Esophagus squamous epithelium (tissue), 4 donors: ENCODE results near the gene TRMT2A.

Experiments used
- POLR2A ChIP-seq, 4 donors: fragments of 450-650 bp; IDR thresholded peaks; one replicate each; pipeline ENCODE4 v1.6.1; 2017; ENCODE audit warnings: antibody characterized with exemption in 4 of 4, mild to moderate bottlenecking in 4 of 4, moderate library complexity in 3 of 4
- TF ChIP-seq, protein P1 (sequence below), 6 experiments: fragments of 450-650 bp in 4 of 6; fragments of 200-600 bp in 2 of 6; sonication (generic) in 2 of 6; IDR thresholded peaks; one replicate each; pipeline ENCODE4 v1.5.1; 2016 to 2019; ENCODE audit warnings: antibody characterized with exemption in 6 of 6, mild to moderate bottlenecking in 4 of 6, moderate library complexity in 4 of 6

DNA sequence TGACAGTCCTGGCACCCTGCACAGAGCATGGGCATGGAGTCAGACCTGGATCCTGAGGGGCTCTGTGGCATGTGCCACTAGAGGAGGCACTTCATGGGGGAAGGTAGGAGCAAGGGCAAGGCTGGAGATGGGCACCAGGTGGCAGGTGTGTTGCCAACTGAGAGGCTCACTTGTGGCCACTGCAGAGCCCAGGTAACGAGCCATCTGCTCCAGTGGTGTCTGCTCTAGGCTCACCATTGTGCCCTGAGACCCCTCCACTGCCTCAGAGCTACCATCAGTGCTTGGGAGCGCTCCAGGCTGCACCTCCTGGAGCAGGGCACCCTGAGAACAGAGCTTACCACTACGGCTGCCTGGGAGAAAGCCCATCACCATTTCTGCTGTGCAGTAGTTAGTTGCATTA is 13.3 kb upstream of the TRMT2A start:
- TF ChIP-seq POLR2A (IDR thresholded peaks at IDR 0.05), result no peak
- TF ChIP-seq, protein P1, sequence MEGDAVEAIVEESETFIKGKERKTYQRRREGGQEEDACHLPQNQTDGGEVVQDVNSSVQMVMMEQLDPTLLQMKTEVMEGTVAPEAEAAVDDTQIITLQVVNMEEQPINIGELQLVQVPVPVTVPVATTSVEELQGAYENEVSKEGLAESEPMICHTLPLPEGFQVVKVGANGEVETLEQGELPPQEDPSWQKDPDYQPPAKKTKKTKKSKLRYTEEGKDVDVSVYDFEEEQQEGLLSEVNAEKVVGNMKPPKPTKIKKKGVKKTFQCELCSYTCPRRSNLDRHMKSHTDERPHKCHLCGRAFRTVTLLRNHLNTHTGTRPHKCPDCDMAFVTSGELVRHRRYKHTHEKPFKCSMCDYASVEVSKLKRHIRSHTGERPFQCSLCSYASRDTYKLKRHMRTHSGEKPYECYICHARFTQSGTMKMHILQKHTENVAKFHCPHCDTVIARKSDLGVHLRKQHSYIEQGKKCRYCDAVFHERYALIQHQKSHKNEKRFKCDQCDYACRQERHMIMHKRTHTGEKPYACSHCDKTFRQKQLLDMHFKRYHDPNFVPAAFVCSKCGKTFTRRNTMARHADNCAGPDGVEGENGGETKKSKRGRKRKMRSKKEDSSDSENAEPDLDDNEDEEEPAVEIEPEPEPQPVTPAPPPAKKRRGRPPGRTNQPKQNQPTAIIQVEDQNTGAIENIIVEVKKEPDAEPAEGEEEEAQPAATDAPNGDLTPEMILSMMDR (IDR thresholded peaks at IDR 0.05), result peak in 1 of 6 experiments; percentile 12
